ENCODE data around the gene ITGA5. TPM values are rescaled to one million over a fixed set of nuclear protein-coding genes. Genes with fewer than 3 reads are reported as not detected.
A peak's percentile ranks its signal among the peaks of the same experiment; 100 is the strongest.

Gene ITGA5
- total RNA-seq, result 10 to 100 TPM; 35.7 to 86.1 (median 48.8) TPM
- 100 to 1,000 TPM in 1 of 2 donors, 10 to 100 TPM in 1; 31.9 to 154 TPM for polyA plus RNA-seq
- long read RNA-seq, donor 1, partial matches to known transcripts, result 7 of 13 reads
- long read RNA-seq, donor 1, other reads (novel, unspliced or antisense), result 6 of 13 reads
- long read RNA-seq, donor 2, partial matches to known transcripts, result 9 of 17 reads
- long read RNA-seq, donor 2, other reads (novel, unspliced or antisense), result 8 of 17 reads
- long read RNA-seq, donor 3, full-length matches to known transcripts, result 3 of 34 reads
- long read RNA-seq, donor 3, partial matches to known transcripts, result 27 of 34 reads
- long read RNA-seq, donor 3, other reads (novel, unspliced or antisense), result 4 of 34 reads

DNA sequence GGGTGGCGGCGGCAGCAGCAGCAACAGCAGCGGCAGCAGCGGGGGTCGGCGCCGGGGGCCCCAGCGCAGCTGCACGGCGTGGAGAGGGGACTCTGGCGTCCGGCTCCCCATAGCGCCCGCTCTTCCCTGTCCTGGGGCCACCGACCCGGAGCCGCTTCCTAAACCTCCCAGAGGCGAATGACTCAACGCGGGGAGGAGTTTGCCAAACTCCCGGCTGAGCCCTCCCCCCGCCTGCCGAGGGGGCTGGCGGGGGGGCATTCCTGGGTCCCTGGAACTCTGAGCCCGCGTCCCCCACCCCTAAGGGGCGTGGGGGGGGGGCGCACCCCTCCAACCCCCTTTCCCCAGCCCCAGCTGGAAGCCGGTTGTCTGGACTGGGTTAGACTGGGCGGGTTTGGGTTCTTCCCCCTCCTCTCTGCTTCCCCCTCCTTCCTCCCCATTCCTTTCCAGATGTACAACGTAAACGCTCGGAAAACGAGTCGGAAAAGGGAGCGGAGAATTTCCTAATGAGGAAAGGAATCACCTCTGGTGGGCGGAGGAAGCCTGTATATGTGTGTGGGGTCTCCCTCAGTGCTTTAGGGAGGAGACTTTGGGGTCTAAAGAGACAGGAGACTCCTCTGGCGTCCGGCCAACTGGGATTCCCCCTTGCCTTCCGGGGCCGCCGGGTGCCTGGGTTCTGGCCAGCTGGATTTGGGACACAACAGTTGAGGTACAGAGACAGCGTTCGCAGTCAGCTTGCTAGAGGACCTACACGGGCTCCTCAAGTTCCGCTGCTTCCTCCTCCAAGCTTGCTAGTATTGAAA, at the start of gene ITGA5:
TSS of gene ITGA5 (minus strand) at position 179 of the 800 bp plus-strand sequence. CDS start at position 111, 68 bp downstream.
- ATAC-seq (peak; percentile 78 to 89 (median 86)), DNase-seq (peak; percentile 82 to 86)
- intact Hi-C loops (cut with DNase I), result loop anchor here in 2 of 10 donors (2.0 kb wide), 1 partner anchor 14 kb away; no protein-coding TSS in a partner anchor
- peaks cover 16 to 83% (median 64%) of the 10 kb centered on the region in 9 donors for H3K4me1 ChIP-seq
- H3K36me3 ChIP-seq, result peaks cover 0 to 5% (median 0%) of the 10 kb centered on the region in 9 donors
- TF ChIP-seq, protein P1, sequence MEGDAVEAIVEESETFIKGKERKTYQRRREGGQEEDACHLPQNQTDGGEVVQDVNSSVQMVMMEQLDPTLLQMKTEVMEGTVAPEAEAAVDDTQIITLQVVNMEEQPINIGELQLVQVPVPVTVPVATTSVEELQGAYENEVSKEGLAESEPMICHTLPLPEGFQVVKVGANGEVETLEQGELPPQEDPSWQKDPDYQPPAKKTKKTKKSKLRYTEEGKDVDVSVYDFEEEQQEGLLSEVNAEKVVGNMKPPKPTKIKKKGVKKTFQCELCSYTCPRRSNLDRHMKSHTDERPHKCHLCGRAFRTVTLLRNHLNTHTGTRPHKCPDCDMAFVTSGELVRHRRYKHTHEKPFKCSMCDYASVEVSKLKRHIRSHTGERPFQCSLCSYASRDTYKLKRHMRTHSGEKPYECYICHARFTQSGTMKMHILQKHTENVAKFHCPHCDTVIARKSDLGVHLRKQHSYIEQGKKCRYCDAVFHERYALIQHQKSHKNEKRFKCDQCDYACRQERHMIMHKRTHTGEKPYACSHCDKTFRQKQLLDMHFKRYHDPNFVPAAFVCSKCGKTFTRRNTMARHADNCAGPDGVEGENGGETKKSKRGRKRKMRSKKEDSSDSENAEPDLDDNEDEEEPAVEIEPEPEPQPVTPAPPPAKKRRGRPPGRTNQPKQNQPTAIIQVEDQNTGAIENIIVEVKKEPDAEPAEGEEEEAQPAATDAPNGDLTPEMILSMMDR (IDR thresholded peaks at IDR 0.05), result no peak
- no peaks in the 10 kb centered on the region for H3K9me3 ChIP-seq
- H3K27ac ChIP-seq, result peak within 1 kb of the TSS; percentile 77 to 98 (median 96)
- no peaks in the 10 kb centered on the region for H3K27me3 ChIP-seq
- H3K4me3 ChIP-seq, result peak within 1 kb of the TSS; percentile 44 to 97 (median 94)
- WGBS, 2 donors, result 2% methylated on average over 33 to 46 of the region's 46 CpGs

DNA sequence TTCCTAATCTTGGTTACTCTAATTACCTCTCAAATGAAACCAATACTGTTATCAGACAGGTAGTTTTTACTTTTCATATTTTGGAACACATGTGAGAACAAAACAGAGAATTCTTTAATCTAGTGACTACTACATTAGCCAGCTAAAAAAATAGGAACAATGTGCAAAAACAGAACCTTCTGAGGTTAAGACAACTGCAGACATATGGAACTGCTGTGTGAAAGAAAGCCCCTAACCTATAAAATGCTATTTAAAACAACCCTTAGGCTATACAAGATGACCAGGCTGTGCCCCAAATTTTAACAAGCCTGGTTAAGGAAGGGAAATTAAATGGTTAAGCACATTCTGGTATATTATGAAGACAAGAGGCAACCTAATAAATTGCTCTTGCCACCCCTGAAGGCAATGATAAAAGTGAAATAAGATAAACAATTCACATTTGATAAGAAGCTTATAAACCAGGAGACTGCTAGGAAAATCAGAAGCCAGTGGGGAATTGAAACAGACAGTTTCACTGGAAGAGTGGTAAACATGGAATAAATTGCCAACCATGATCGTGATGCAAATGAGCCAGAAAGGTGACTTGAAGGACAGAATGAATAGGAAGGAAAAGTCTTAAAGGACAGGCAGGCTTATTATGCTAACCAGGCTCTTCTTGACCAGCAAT, 46.9 kb upstream of the ITGA5 start:
- no peak overlapping the region for H3K27ac ChIP-seq
- H3K36me3 ChIP-seq, result no peaks in the 10 kb centered on the region
- peaks cover 0 to 9% (median 0%) of the 10 kb centered on the region in 9 donors for H3K4me1 ChIP-seq
- ATAC-seq, result no peak
- TF ChIP-seq, protein P1 (IDR thresholded peaks at IDR 0.05), result no peak
- H3K4me3 ChIP-seq, result no peak overlapping the region
- intact Hi-C loops (cut with DNase I), result no loop called here
- WGBS, 2 donors, result 33% methylated on average over 1 of the region's 1 CpG
- no peaks in the 10 kb centered on the region for H3K9me3 ChIP-seq
- H3K27me3 ChIP-seq, result peaks cover 0 to 36% (median 15%) of the 10 kb centered on the region in 7 donors
- DNase-seq, result no peak

DNA sequence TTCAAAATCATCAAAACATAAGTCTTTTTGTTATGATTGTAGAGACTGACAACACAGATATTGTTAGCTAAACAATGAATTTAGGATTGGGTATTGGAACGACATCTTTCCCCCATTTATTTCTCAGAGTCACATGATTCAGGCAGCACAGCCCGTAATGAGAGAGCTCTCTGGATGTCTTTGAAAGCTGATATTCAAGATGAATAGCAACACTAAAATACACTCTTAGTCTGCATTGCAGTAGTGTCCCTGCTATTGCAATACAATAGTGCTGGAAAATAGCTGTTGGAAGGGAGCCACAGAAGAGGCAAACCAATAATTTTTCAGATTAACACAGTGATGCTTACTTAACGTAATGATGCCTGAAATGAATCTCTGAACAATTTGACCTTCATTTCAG, 44.4 kb upstream of the ITGA5 start:
- Histone ChIP-seq H3K4me3 (no peak overlapping the region), H3K27ac (no peak overlapping the region), H3K9me3 (no peaks in the 10 kb centered on the region), H3K27me3 (peaks cover 0 to 42% (median 11%) of the 10 kb centered on the region in 7 donors), H3K4me1 (peaks cover 0 to 9% (median 0%) of the 10 kb centered on the region in 9 donors), H3K36me3 (no peaks in the 10 kb centered on the region)
- DNase-seq (no peak), ATAC-seq (no peak)
- intact Hi-C loops (cut with DNase I), result no loop called here
- TF ChIP-seq, protein P1 (IDR thresholded peaks at IDR 0.05), result no peak
- 43 to 47% methylated on average over 3 of the region's 3 CpGs for WGBS, 2 donors

DNA sequence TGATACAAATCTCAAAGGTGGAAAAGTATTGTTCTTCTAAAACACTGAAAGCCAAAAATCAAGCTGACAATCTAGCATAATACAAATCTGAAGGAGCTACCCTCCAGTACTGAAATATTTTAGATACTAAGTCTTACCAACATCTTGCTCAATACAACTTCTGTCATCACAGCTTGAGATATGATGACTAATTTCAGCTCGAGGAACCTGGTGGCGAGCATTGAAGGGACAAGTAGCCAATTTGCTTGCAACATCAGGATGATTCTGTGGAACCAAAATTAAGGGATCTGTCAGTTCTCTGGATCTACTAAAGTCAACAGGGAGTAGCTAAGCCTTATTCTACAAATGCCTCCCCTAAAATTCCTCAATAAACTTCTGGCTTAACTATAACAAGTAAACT, 44.0 kb upstream of the ITGA5 start:
- TF ChIP-seq, protein P1 (IDR thresholded peaks at IDR 0.05), result no peak
- H3K9me3 ChIP-seq, result no peaks in the 10 kb centered on the region
- H3K4me1 ChIP-seq, result peaks cover 0 to 9% (median 0%) of the 10 kb centered on the region in 9 donors
- WGBS, 2 donors, result 41 to 51% methylated on average over 2 of the region's 2 CpGs
- DNase-seq (no peak), ATAC-seq (peak in 1 of 8 donors; percentile 77)
- no peaks in the 10 kb centered on the region for H3K36me3 ChIP-seq
- no peak overlapping the region for H3K4me3 ChIP-seq
- peaks cover 0 to 42% (median 11%) of the 10 kb centered on the region in 7 donors for H3K27me3 ChIP-seq
- H3K27ac ChIP-seq, result no peak overlapping the region
- intact Hi-C loops (cut with DNase I), result no loop called here

All from heart right ventricle (tissue), 16 donors.